Mammary epithelial cell (primary cell): Measurements from ENCODE around the gene MIOS.

Experiments
- CTCF ChIP-seq, 2 donors: IDR thresholded peaks in 1 of 2; conservative IDR thresholded peaks in 1 of 2; 2 replicates each; pipeline ENCODE4 v1.5.1; 2011 to 2012; ENCODE audit warnings: inconsistent platforms in 2 of 2, low read length in 2 of 2, mild to moderate bottlenecking in 2 of 2, control low read depth in 1 of 2, low read depth in 1 of 2; ENCODE audit not compliant: insufficient read depth in 1 of 2; ENCODE audit errors: extremely low read depth in 1 of 2
- EZH2 ChIP-seq: IDR thresholded peaks from 2 replicates; pipeline ENCODE4 v1.6.1; 2012; ENCODE audit warnings: low read length, inconsistent platforms, borderline replicate concordance

GRCh38 chr7:7527047-7527446, 39.6 kb upstream of the MIOS start:
- TF ChIP-seq CTCF (conservative IDR thresholded peaks at IDR 0.05 in 1 of 2, IDR thresholded peaks at IDR 0.05 in 1 of 2; ENCODE audit: extremely low read depth in 1 of 2, insufficient read depth in 1 of 2, low read depth in 1 of 2, low read length in 2 of 2) (no peak), EZH2 (no peak)
